Upper lobe of right lung (tissue), 1 donor: ENCODE data around the gene SLC19A1. TPM values are rescaled to one million over a fixed set of nuclear protein-coding genes. Genes with fewer than 3 reads are reported as not detected.
A peak's percentile ranks its signal among the peaks of the same experiment; 100 is the strongest.

Source experiments
- ATAC-seq: fragments of 200-7000 bp; cut with Tn5 transposase; one replicate; pipeline ENCODE4 v1.9.1; 2020; ENCODE audit warnings: mild to moderate bottlenecking, moderate library complexity
- DNase-seq: peaks from one replicate; pipeline ENCODE4 v3.0.0-alpha.2; 2020
- H3K27ac ChIP-seq: fragments of 200-600 bp; one replicate; pipeline ENCODE4 v1.8.0; 2022
- H3K27me3 ChIP-seq: fragments of 200-600 bp; one replicate; pipeline ENCODE4 v1.8.0; 2022; ENCODE audit warnings: mild to moderate bottlenecking
- H3K36me3 ChIP-seq: fragments of 200-600 bp; one replicate; pipeline ENCODE4 v1.8.0; 2022
- H3K4me1 ChIP-seq: fragments of 200-600 bp; one replicate; pipeline ENCODE4 v1.8.0; 2022
- H3K4me3 ChIP-seq: fragments of 200-600 bp; one replicate; pipeline ENCODE4 v1.8.0; 2022; ENCODE audit warnings: mild to moderate bottlenecking
- H3K9me3 ChIP-seq: fragments of 200-600 bp; one replicate; pipeline ENCODE4 v1.8.0; 2022
- CTCF ChIP-seq: fragments of 200-600 bp; IDR thresholded peaks from one replicate; pipeline ENCODE4 v1.8.0; 2022; ENCODE audit warnings: antibody characterized with exemption
- intact Hi-C: fragments of 100-400 bp; cut with DNase I; formaldehyde crosslinking; loops from one replicate; pipeline ENCODE4 v1.11.0; 2022
- total RNA-seq: library from RNA; stranded (reverse); fragmentation: NEBNext Ultra II Directional; extraction: Animal tissue kit (Norgen Biotek cat#: 25700); gene quantifications from one replicate; pipeline ENCODE4 v1.2.1, GENCODE V29; 2021
- donor health status: DM: no; HTN: yes; CAD: no; lungs with severe emphysema.

The SLC19A1 gene
- total RNA-seq, 1 donor from 2014 or later: 39.3 TPM

GRCh38 chr21:45511661-45512431, 30.4 kb downstream of the SLC19A1 start:
- Histone ChIP-seq H3K27ac (no peak overlapping the region), H3K9me3 (no peaks in the 10 kb centered on the region), H3K36me3 (peaks cover 7% of the 10 kb centered on the region), H3K4me3 (no peak overlapping the region), H3K4me1 (peaks cover 5% of the 10 kb centered on the region), H3K27me3 (no peaks in the 10 kb centered on the region)
- DNase-seq: peak; percentile 59
- intact Hi-C loops: no loop called here
- no peak for TF ChIP-seq CTCF
- ATAC-seq: no peak

- peaks cover 7% of the 10 kb centered on the region for H3K36me3 ChIP-seq
- H3K27me3 ChIP-seq: no peaks in the 10 kb centered on the region
- intact Hi-C loops: no loop called here
- TF ChIP-seq CTCF: no peak
- H3K4me1 ChIP-seq: peaks cover 5% of the 10 kb centered on the region
- H3K27ac ChIP-seq: no peak overlapping the region
- peak; percentile 40 for DNase-seq
- H3K4me3 ChIP-seq: no peak overlapping the region
- H3K9me3 ChIP-seq: no peaks in the 10 kb centered on the region
- no peak for ATAC-seq
Measured at GRCh38 chr21:45511007-45511406, 31.2 kb downstream of the SLC19A1 start.

GRCh38 chr21:45510466-45510955, 31.7 kb downstream of the SLC19A1 start:
- no peak for ATAC-seq
- no peaks in the 10 kb centered on the region for H3K27me3 ChIP-seq
- H3K4me3 ChIP-seq: no peak overlapping the region
- peak; percentile 58 for DNase-seq
- intact Hi-C loops: no loop called here
- no peak for TF ChIP-seq CTCF
- peaks cover 5% of the 10 kb centered on the region for H3K4me1 ChIP-seq
- H3K36me3 ChIP-seq: peaks cover 7% of the 10 kb centered on the region
- no peak overlapping the region for H3K27ac ChIP-seq
- H3K9me3 ChIP-seq: no peaks in the 10 kb centered on the region

DNA sequence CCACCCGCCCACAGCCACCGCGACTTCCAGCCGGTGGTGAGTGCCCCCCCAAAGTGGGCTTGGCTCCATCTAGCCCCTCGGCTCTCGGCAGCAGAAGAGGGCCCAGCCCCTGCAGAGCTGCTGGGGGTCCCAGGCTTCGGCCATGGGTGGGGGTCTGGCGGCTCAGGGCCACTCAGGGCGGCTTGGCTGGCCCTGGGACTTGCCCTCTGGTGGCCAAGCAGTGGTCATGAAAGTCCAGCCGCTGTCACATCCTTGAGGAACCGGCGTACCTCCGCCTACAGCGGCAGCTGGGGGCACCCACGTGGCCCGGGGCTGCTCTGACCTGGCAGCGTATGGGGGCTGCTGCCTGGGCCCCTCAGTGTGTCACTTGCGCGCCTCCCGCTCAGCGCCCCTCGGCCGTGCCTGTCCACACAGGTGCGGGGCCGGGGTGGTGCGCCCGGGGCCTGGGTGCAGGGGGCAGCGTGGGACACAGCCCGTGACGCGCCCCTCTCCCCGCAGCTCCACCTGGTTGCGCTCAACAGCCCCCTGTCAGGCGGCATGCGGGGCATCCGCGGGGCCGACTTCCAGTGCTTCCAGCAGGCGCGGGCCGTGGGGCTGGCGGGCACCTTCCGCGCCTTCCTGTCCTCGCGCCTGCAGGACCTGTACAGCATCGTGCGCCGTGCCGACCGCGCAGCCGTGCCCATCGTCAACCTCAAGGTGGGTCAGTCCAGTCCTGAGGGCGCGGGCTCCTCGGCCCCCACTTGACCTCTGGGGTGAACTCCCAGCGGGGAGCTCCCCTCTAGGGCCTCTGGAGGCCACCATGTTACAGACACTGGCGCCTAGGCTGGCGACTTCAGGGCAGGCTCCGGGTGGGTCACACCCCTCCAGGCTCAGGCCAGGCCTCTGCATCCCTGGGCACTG, 32.4 kb downstream of the SLC19A1 start:
- H3K4me1 ChIP-seq: peaks cover 5% of the 10 kb centered on the region
- H3K27ac ChIP-seq: no peak overlapping the region
- no peak for TF ChIP-seq CTCF
- H3K9me3 ChIP-seq: no peaks in the 10 kb centered on the region
- peaks cover 7% of the 10 kb centered on the region for H3K36me3 ChIP-seq
- no peak for ATAC-seq
- intact Hi-C loops: no loop called here
- H3K4me3 ChIP-seq: no peak overlapping the region
- H3K27me3 ChIP-seq: no peaks in the 10 kb centered on the region
- peak; percentile 62 for DNase-seq

DNA sequence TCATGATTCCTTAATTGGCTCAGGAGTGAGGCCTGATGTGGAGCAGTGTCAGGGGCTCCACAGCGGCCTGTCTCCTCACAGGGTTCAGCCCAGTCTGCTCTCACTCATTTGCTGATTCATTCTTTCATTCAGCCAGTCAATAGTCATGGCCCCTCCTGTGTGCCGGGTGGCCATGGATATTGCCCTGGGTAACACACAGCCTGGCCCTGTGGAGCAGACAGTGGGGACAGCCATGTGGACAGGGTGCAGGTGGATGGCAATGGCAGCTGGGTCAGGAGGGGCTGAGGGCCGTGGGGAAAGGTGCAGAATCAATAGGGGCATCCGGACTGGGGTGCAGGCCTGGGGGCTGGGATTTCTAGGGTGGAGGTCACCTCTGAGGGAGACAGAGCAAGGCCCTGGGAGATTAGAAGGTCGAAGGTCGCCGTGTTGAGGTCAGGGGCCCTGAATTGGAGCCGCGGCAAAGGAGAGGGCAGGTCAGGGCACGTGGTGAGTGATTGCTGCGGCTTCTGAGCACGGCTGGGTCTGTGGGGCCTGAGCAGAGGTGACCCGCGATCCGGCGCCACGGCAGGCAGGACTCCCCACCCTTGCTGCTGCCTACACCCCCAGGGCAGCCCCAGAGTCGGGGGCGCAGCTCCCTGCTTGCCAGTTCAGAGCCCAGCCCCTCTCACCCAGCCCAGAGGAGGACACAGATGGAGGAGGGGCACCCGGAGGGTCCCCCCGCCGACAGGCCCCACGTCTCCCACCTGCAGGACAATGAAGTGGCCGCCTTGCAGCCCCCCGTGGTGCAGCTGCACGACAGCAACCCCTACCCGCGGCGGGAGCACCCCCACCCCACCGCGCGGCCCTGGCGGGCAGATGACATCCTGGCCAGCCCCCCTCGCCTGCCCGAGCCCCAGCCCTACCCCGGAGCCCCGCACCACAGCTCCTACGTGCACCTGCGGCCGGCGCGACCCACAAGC, 33.4 kb downstream of the SLC19A1 start:
- Histone ChIP-seq H3K27me3 (no peaks in the 10 kb centered on the region), H3K4me3 (no peak overlapping the region), H3K27ac (no peak overlapping the region), H3K9me3 (no peaks in the 10 kb centered on the region), H3K4me1 (peaks cover 4% of the 10 kb centered on the region), H3K36me3 (peaks cover 7% of the 10 kb centered on the region)
- TF ChIP-seq CTCF: no peak
- intact Hi-C loops: no loop called here
- ATAC-seq: no peak
- peak; percentile 64 for DNase-seq
